OCI-LY1 (cell line): ENCODE measurements around the gene ZMYM4.

Source experiments
- EZH2 ChIP-seq: fragments of 200-600 bp; sonication (generic), shearing (Covaris generic); IDR thresholded peaks from 2 replicates; pipeline ENCODE4 v1.8.0; 2017; ENCODE audit warnings: borderline replicate concordance, mixed run types, mild to moderate bottlenecking, antibody characterized with exemption, low read length, moderate library complexity, mixed read lengths
- TF ChIP-seq, protein P1 (sequence below): fragments of 200-600 bp; sonication (generic), shearing (Covaris generic); IDR thresholded peaks from 2 replicates; pipeline ENCODE4 v1.5.1; 2017; ENCODE audit warnings: mild to moderate bottlenecking, antibody characterized with exemption, low read length, moderate library complexity, mixed read lengths

DNA sequence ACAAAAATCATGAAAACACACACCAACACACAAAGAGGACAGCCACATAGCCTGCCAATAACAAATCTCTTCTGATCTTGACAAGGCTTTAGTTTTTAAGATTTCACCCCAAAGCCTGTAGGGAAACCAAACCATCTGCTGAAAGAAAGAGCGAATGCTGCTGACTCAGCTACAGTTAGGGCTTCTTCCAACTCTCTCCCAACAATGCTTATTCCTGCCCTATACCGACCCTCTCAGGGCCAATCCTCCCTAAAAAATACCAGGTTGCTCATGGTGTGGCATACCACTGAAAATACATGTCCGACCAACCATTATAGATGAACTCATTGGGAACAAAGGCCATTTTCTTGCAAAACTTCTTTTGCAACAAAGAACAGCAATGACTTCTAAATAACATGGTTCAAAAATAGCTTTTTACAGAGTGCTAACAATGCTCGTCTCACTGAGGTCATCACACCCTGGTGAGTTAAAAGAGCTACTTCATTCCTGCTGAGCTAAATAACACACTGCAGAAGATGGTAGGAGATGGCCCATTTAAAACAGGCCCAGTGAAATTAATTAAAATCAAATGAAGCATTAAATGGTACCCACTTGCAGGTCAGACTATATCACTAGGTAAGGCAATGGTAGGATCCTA is 202.6 kb downstream of the ZMYM4 start:
- TF ChIP-seq, protein P1, sequence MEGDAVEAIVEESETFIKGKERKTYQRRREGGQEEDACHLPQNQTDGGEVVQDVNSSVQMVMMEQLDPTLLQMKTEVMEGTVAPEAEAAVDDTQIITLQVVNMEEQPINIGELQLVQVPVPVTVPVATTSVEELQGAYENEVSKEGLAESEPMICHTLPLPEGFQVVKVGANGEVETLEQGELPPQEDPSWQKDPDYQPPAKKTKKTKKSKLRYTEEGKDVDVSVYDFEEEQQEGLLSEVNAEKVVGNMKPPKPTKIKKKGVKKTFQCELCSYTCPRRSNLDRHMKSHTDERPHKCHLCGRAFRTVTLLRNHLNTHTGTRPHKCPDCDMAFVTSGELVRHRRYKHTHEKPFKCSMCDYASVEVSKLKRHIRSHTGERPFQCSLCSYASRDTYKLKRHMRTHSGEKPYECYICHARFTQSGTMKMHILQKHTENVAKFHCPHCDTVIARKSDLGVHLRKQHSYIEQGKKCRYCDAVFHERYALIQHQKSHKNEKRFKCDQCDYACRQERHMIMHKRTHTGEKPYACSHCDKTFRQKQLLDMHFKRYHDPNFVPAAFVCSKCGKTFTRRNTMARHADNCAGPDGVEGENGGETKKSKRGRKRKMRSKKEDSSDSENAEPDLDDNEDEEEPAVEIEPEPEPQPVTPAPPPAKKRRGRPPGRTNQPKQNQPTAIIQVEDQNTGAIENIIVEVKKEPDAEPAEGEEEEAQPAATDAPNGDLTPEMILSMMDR, result no peak
- TF ChIP-seq EZH2, result no peak
